GM19468 (cell line): Measurements from ENCODE around the gene MAML3.
A peak's percentile ranks its signal among the peaks of the same experiment; 100 is the strongest.

Experiments used
- ATAC-seq: cut with Tn5 transposase; IDR thresholded peaks from one replicate; pipeline ENCODE4 v1.9.1; 2021; ENCODE audit warnings: mild to moderate bottlenecking, moderate library complexity, moderate number of reproducible peaks; ENCODE audit not compliant: unreplicated experiment; ENCODE audit errors: extremely low read depth

MAML3 gene

GRCh38 chr4:140106289-140106844 lies 47.6 kb downstream of the MAML3 start:
- no peak for ATAC-seq

GRCh38 chr4:140105436-140105835 lies 48.5 kb downstream of the MAML3 start:
- no peak for ATAC-seq

- ATAC-seq = peak; percentile 33
These were observed 50.3 kb downstream of the MAML3 start for GRCh38 chr4:140103676-140104075.

GRCh38 chr4:140102421-140102820 lies 51.6 kb downstream of the MAML3 start:
- ATAC-seq = no peak

GRCh38 chr4:140100771-140101170 lies 53.2 kb downstream of the MAML3 start:
- ATAC-seq = no peak

GRCh38 chr4:140099983-140100382 lies 54.0 kb downstream of the MAML3 start:
- ATAC-seq = no peak

GRCh38 chr4:140098455-140099160 lies 55.4 kb downstream of the MAML3 start:
- ATAC-seq = no peak

GRCh38 chr4:140097572-140097971 lies 56.4 kb downstream of the MAML3 start:
- no peak for ATAC-seq

GRCh38 chr4:140096921-140097320 lies 57.1 kb downstream of the MAML3 start:
- ATAC-seq = no peak

GRCh38 chr4:140096483-140096861 lies 57.5 kb downstream of the MAML3 start:
- no peak for ATAC-seq

- ATAC-seq = no peak
These were observed 58.1 kb downstream of the MAML3 start for GRCh38 chr4:140095694-140096482.

GRCh38 chr4:140094438-140095420 lies 59.3 kb downstream of the MAML3 start:
- no peak for ATAC-seq

GRCh38 chr4:140092094-140092851 lies 61.7 kb downstream of the MAML3 start:
- no peak for ATAC-seq

GRCh38 chr4:140091305-140091704 lies 62.7 kb downstream of the MAML3 start:
- ATAC-seq = no peak

GRCh38 chr4:140090215-140090731 lies 63.7 kb downstream of the MAML3 start:
- no peak for ATAC-seq

GRCh38 chr4:140089216-140089615 lies 64.8 kb downstream of the MAML3 start:
- no peak for ATAC-seq

GRCh38 chr4:140088323-140088967 lies 65.5 kb downstream of the MAML3 start:
- no peak for ATAC-seq

GRCh38 chr4:140085881-140086280 lies 68.1 kb downstream of the MAML3 start:
- ATAC-seq = no peak
